Heart left ventricle (tissue), 13 donors: ENCODE data around the gene KIF26A.

ENCODE experiments used
- CTCF ChIP-seq, 12 donors: fragments of 200-600 bp; sonication (generic) in 4 of 12; IDR thresholded peaks; one replicate each; pipeline versions ENCODE4 v1.5.0 to v1.8.0; 2018 to 2022; ENCODE audit warnings: antibody characterized with exemption in 12 of 12, mild to moderate bottlenecking in 5 of 12
- POLR2A ChIP-seq, 2 donors: fragments of 450-650 bp; IDR thresholded peaks; one replicate each; pipeline ENCODE4 v1.6.1; 2017; ENCODE audit warnings: antibody characterized with exemption in 2 of 2, mild to moderate bottlenecking in 2 of 2, moderate library complexity in 2 of 2
- donor health status: ischemic (EF 13 %, LVEDD 7.1; RV severe dilation, severe dysfunction).
- donor health status: DM: no; HTN: yes; CAD: no.
- donor health status: DM: no; HTN: no; CAD: no.
- donor health status: ischemic (EF 25% LVEDD 6.9; RV normal size, moderate dysfunction).
- donor health status: ischemic (EF 25% LVEDD 5.7; RV mildly dilated, moderate dysfunction).
- donor health status: ischemic (EF 35%, LVEDD 5.7; RV mildly dilated, moderate dysfunction).
- donor health status: nonischemic (EF 11% LVEDD 7.7; RV severe dilation, severe dysfunction).
- donor health status: DM: yes; HTN: yes; CAD: no.
- donor health status: PGD.
- donor health status: ischemic (EF 29% LVEDD 5.4; RV normal size, mild dysfunction).
- donor health status: nonischemic (EF 23%, LVEDD 6.1; RV moderate dilation, normal function).

GRCh38 chr14:104098272-104099095 lies 39.9 kb upstream of the KIF26A start:
- no peak for TF ChIP-seq POLR2A (IDR thresholded peaks at IDR 0.05)
- no peak for TF ChIP-seq CTCF (IDR thresholded peaks at IDR 0.05)
